ENCODE measurements around the gene RAD51B.

GRCh38 chr14:68771631-68772030, 952.1 kb downstream of the RAD51B start:
- TF ChIP-seq CEBPB (IDR thresholded peaks at IDR 0.05; ENCODE audit: borderline replicate concordance, low read depth, low read length), result no peak
- no peak for TF ChIP-seq NFIC (IDR thresholded peaks at IDR 0.05; ENCODE audit: low read length)
- TF ChIP-seq CHD4 (IDR thresholded peaks at IDR 0.05; ENCODE audit: borderline replicate concordance, low read length), result no peak
- no peak for TF ChIP-seq ZBTB42 (CRISPR knock-in tag; IDR thresholded peaks at IDR 0.05)

Measured in HepG2 (cell line).